ENCODE results near the gene TBC1D22A.

GRCh38 chr22:46795845-46796565 is 33.6 kb downstream of the TBC1D22A start:
- TF ChIP-seq POLR2A (IDR thresholded peaks at IDR 0.05; ENCODE audit: low read depth, low read length) (no peak), CTCF (IDR thresholded peaks at IDR 0.05; ENCODE audit: extremely low read depth in 1 of 2, insufficient read depth in 1 of 2, low read depth in 1 of 2, low read length in 2 of 2) (no peak), EZH2 (IDR thresholded peaks at IDR 0.05; ENCODE audit: borderline replicate concordance, low read depth, low read length, severe bottlenecking) (no peak), FOS (IDR thresholded peaks at IDR 0.05; ENCODE audit: borderline replicate concordance, insufficient read depth, low read length) (no peak), JUN (IDR thresholded peaks at IDR 0.05; ENCODE audit: borderline replicate concordance, insufficient read depth, insufficient read length, low read depth) (no peak), MAX (IDR thresholded peaks at IDR 0.05; ENCODE audit: insufficient read depth, insufficient read length) (no peak), GATA2 (IDR thresholded peaks at IDR 0.05; ENCODE audit: insufficient read depth, insufficient read length, low read depth, low read length) (no peak), MYC (IDR thresholded peaks at IDR 0.05; ENCODE audit: low read depth, low read length) (no peak)
